Peyer's patch (tissue), 4 donors: Measurements from ENCODE around the gene TSPAN4. TPM values are rescaled to one million over a fixed set of nuclear protein-coding genes. Genes with fewer than 3 reads are reported as not detected.

Source experiments
- DNase-seq, 3 donors: peaks; one replicate each; pipeline ENCODE4 v3.0.0-alpha.2; 2017 to 2019
- H3K27ac ChIP-seq, 4 donors: fragments of 200-600 bp; sonication (generic); one replicate each; pipeline ENCODE4 v1.5.1; 2016 to 2019
- H3K27me3 ChIP-seq, 2 donors: fragments of 200-600 bp; sonication (generic); one replicate each; pipeline ENCODE4 v1.5.1; 2019
- H3K36me3 ChIP-seq, 3 donors: fragments of 200-600 bp; sonication (generic); one replicate each; pipeline ENCODE4 v1.5.1; 2016 to 2019
- H3K4me1 ChIP-seq, 4 donors: fragments of 200-600 bp; sonication (generic); one replicate each; pipeline ENCODE4 v1.5.1; 2016 to 2019
- H3K4me3 ChIP-seq, 4 donors: fragments of 200-600 bp; sonication (generic); 1 replicate in 3 of 4; 2 replicates in 1 of 4; pipeline ENCODE4 v1.5.1; 2016 to 2019; ENCODE audit warnings: mild to moderate bottlenecking in 1 of 4
- H3K9me3 ChIP-seq, 4 donors: fragments of 200-600 bp; sonication (generic); one replicate each; pipeline ENCODE4 v1.5.1; 2016 to 2019; ENCODE audit warnings: mild to moderate bottlenecking in 1 of 4
- POLR2A ChIP-seq, 2 donors: fragments of 450-650 bp; IDR thresholded peaks; one replicate each; pipeline ENCODE4 v1.5.1; 2017; ENCODE audit warnings: antibody characterized with exemption in 2 of 2, mild to moderate bottlenecking in 2 of 2, moderate library complexity in 2 of 2
- total RNA-seq, 4 donors: library from RNA; depleted of rRNA; stranded (reverse); fragments of >200 nt; gene quantifications; one replicate each; pipeline ENCODE4 v1.1.0, GENCODE V29; 2016
- TF ChIP-seq, protein P1 (sequence below), 6 experiments: fragments of 450-650 bp in 4 of 6; fragments of 200-600 bp in 2 of 6; sonication (generic) in 1 of 6; IDR thresholded peaks; one replicate each; pipeline ENCODE4 v1.5.1; 2017 to 2019; ENCODE audit warnings: antibody characterized with exemption in 6 of 6, mild to moderate bottlenecking in 3 of 6, moderate library complexity in 1 of 6

The TSPAN4 gene
- total RNA-seq, 4 donors from 2014 or later: 20.0 to 52.1 (median 38.4) TPM

DNA sequence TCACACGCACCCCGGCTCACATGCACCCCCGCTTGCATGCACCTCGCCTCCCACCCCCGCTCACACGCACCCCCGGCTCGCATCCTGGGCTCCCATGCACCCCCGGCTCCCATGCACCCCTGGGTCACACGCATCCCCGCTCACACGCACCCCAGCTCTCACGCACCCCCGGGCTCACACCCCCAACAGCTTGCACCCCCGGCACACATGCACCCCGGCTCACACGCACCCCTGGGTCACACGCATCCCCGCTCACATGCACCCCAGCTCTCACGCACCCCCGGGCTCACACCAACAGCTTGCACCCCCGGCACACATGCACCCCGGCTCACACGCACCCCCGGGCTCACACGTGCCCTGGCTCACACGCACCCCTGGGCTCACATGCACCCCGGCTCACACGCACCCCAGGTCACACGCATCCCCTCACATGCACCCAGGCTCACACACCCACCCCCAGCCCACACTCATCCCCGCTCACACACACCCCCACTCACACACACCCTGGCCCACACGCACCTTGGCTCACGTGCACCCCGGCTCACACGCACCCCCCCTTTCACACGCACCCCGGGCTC lies 16.2 kb downstream of the TSPAN4 start:
- Histone ChIP-seq H3K4me1 (peaks cover 0 to 26% (median 0%) of the 10 kb centered on the region in 4 donors), H3K36me3 (no peaks in the 10 kb centered on the region), H3K9me3 (no peaks in the 10 kb centered on the region), H3K27me3 (peaks cover 0 to 4% of the 10 kb centered on the region in 2 donors), H3K4me3 (no peak overlapping the region), H3K27ac (no peak overlapping the region)
- no peak for DNase-seq
- TF ChIP-seq POLR2A (IDR thresholded peaks at IDR 0.05): no peak
- TF ChIP-seq, protein P1, sequence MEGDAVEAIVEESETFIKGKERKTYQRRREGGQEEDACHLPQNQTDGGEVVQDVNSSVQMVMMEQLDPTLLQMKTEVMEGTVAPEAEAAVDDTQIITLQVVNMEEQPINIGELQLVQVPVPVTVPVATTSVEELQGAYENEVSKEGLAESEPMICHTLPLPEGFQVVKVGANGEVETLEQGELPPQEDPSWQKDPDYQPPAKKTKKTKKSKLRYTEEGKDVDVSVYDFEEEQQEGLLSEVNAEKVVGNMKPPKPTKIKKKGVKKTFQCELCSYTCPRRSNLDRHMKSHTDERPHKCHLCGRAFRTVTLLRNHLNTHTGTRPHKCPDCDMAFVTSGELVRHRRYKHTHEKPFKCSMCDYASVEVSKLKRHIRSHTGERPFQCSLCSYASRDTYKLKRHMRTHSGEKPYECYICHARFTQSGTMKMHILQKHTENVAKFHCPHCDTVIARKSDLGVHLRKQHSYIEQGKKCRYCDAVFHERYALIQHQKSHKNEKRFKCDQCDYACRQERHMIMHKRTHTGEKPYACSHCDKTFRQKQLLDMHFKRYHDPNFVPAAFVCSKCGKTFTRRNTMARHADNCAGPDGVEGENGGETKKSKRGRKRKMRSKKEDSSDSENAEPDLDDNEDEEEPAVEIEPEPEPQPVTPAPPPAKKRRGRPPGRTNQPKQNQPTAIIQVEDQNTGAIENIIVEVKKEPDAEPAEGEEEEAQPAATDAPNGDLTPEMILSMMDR (IDR thresholded peaks at IDR 0.05): no peak

DNA sequence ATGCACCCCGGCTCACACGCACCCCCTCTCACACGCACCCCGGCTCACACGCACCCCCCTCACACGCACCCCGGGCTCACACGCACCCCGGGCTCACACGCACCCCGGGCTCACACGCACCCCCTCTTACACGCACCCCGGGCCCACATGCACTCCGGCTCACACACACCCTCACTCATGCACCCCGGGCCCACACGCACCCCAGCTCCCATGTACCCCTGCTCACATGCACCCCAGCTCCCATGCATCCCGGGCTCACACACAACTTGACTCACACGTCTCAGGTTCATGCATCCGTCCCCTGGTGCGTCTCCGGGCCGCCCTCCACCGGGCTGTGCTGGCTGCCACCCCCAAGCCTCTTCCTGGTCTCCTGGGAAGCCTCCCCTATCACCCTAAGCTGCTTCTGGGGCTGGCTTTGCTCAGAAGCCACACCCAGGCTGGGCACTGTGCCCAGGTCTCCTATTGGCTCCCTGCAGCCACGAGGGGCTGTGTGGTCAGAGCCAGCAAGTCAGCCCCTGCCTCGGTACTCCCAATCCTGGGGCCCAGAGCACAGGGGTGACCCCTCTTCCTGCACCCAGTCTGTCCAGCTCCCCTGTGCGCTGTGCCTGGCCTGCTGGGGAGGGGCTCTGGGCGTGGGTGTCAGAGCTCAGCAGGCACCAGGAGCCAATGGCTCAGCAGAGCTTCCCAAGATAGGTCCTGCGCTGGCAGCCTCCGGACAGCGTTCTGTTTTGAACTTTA lies 16.9 kb downstream of the TSPAN4 start:
- H3K9me3 ChIP-seq: no peaks in the 10 kb centered on the region
- peak overlapping the region in 2 of 4 donors; percentile 1 to 26 for H3K27ac ChIP-seq
- TF ChIP-seq POLR2A (IDR thresholded peaks at IDR 0.05): no peak
- TF ChIP-seq, protein P1 (IDR thresholded peaks at IDR 0.05): no peak
- peak in 2 of 3 donors; percentile 72 to 81 for DNase-seq
- H3K36me3 ChIP-seq: no peaks in the 10 kb centered on the region
- H3K27me3 ChIP-seq: peaks cover 0 to 4% of the 10 kb centered on the region in 2 donors
- H3K4me1 ChIP-seq: peaks cover 0 to 26% (median 0%) of the 10 kb centered on the region in 4 donors
- no peak overlapping the region for H3K4me3 ChIP-seq

DNA sequence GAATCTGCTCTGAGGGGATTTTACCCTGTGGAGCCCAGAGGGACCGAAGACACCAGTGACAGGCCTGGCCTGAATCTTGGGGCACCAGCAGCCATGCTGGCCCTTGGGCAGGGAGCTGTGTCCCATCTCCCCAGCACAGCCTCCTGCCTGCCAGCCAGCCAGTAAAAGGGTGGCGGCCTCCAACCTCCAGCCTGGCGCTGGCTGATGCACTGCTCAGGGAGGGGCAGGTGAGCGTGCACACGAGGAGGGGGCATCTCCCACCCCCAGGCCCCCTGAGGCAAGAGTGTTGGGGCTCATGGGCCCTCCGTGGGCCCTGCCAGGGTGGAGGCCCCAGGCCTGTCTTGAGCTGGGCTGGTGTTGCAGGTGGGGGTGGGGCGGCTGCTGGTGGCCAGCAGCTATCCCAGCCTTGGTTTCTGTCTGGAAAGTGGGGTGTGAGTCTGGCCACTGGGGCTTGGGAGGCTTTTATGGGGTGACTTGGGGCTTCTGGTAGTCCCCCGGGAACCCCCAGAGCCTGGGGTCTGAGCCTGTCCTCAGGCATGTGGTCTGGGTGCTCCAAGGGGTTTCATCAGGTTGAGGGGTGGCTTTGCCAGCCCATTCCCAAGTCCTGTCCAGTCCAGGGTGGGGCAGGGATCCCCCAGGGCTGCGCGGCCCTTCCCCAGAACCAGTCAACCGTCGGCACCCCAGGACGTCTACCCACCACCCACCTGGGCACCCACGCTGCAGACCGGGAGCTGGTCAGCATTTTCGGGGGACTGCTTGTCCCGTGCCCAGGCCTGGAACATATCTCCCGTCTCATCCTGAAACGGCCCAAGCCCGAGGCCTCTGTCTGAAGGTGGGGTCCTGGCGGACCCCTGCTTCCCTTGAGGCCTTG lies 17.8 kb downstream of the TSPAN4 start:
- Histone ChIP-seq H3K27ac (peak overlapping the region in 1 of 4 donors; percentile 26), H3K4me1 (peaks cover 0 to 26% (median 0%) of the 10 kb centered on the region in 4 donors), H3K9me3 (no peaks in the 10 kb centered on the region), H3K27me3 (peaks cover 0 to 4% of the 10 kb centered on the region in 2 donors), H3K4me3 (no peak overlapping the region), H3K36me3 (no peaks in the 10 kb centered on the region)
- no peak for DNase-seq
- no peak for TF ChIP-seq POLR2A (IDR thresholded peaks at IDR 0.05)
- TF ChIP-seq, protein P1 (IDR thresholded peaks at IDR 0.05): no peak

DNA sequence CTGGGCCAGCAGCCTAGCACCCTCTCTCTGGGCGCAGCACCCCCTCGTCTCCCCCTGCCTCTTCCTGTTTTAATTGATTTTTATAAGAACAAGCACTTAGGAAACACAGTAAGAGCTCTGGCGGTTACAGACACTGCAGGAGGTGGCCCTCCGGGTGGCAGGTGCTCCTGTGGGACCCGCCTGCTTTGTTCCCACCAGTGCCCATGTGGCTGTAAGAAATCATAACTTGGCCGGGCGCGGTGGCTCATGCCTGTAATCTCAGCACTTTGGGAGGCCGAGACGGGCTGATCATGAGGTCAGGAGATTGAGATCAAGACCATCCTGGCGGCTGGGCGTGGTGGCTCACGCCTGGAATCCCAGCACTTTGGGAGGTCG lies 18.4 kb downstream of the TSPAN4 start:
- TF ChIP-seq POLR2A (IDR thresholded peaks at IDR 0.05): no peak
- TF ChIP-seq, protein P1 (IDR thresholded peaks at IDR 0.05): no peak
- H3K27me3 ChIP-seq: peaks cover 0 to 4% of the 10 kb centered on the region in 2 donors
- DNase-seq: no peak
- H3K4me3 ChIP-seq: no peak overlapping the region
- H3K36me3 ChIP-seq: no peaks in the 10 kb centered on the region
- H3K4me1 ChIP-seq: peaks cover 0 to 26% (median 0%) of the 10 kb centered on the region in 4 donors
- H3K9me3 ChIP-seq: no peaks in the 10 kb centered on the region
- no peak overlapping the region for H3K27ac ChIP-seq

DNA sequence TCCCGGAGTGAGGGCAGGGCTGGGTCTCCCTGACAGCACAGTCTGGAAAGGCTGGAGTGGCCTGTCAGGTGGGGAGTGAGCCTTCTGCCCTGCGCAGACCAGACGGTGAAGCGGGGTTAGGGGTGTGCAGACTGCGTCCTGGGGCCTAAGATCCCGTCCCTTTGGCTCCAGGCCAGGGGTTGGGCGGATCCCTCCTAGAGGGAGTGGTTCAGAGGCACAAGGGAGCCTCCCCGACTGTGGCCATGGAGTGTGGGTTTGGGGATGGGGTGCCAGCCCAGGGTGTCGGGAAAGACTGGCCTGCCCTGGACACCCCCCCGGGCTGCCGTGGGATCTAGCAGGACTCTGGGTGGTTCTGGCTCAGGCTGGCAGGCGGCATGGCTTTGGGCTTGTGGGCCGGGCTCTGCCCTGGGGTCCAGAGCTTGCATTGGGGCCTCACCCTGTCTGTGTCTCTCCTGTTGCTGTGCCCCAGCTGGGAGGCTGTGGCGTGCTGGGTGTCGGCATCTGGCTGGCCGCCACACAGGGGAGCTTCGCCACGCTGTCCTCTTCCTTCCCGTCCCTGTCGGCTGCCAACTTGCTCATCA lies 19.5 kb downstream of the TSPAN4 start:
- H3K9me3 ChIP-seq: no peaks in the 10 kb centered on the region
- TF ChIP-seq, protein P1 (IDR thresholded peaks at IDR 0.05): no peak
- no peak overlapping the region for H3K27ac ChIP-seq
- peaks cover 0 to 4% of the 10 kb centered on the region in 2 donors for H3K27me3 ChIP-seq
- H3K36me3 ChIP-seq: no peaks in the 10 kb centered on the region
- H3K4me1 ChIP-seq: peaks cover 0 to 26% (median 0%) of the 10 kb centered on the region in 4 donors
- DNase-seq: no peak
- no peak overlapping the region for H3K4me3 ChIP-seq
